GM21786 (cell line): ENCODE results near the gene AP4S1.
A peak's percentile ranks its signal among the peaks of the same experiment; 100 is the strongest.
"Not testable (repeated sequence)": the region's sequence is repeated elsewhere in the genome, so short reads cannot be mapped to it uniquely, and the experiment has no call there.

Experiments
- ATAC-seq: cut with Tn5 transposase; IDR thresholded peaks from one replicate; pipeline ENCODE4 v1.9.1; 2021; ENCODE audit not compliant: unreplicated experiment

The AP4S1 gene

DNA sequence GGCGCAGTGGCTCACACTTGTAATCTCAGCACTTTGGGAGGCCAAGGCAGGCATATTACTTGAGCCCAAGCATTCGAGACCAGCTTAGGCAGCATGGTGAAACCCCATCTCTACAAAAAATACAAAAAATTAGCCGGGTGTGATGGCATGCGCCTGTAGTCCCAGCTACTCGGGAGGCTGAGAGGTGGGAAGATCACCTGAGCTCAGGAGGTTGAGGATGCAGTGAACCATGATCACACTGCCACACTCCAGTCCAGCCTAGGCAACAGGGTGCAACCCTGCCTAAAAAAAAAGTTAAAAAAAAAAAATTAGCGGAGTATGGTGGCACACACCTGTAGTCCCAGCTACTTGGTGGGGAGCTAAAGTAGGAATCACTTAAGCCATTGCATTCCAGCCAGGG lies 21.4 kb upstream of the AP4S1 start:
- ATAC-seq = not testable (repeated sequence)

DNA sequence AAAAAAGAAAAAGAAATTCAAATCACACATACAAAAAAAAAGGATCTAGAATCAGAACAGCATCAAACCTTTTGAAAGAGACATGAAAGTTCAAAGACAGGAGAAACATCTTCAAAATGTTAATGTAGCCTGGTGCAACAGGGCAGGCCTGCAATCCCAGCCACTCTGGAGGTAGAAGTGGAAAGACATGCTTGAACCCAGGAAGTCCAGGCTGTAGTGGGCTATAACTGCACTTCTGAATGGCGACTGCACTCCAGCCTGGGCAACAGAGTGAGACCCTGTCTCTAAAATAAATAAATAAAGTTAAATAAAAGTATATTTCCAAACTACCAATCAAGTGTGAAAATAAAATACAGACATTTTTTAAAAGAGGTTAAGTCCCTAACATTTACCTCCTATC lies 18.7 kb upstream of the AP4S1 start:
- ATAC-seq = no peak

DNA sequence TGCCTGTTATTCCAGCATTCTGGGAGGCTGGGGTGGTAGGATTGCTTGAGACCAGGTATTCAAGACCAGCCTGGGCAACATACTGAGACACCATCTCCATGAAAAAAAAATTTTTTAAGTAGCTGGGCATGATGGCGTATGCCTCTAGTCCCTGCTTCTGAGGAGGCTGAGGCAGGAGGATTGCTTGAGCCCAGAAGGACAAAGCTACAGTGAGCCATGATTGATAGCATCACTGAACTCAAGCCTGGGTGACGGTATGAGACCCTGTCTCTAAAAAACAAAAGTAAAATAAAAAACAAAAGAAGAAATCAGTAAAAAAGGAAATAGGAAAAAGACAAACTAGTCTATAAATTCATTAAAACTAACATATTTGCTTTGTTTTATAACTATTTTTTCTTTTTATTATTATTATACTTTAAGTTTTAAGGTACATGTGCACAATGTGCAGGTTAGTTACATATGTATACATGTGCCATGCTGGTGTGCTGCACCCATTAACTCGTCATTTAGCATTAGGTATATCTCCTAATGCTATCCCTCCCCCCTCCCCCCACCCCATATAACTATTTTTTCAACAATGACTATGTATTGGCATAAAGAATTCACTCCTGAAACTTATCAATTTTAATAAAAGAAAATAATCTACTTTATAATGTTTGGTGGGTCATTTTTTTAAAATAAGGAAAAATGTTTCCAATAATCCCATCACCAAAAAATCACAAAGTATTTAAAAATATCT lies 15.4 kb upstream of the AP4S1 start:
- ATAC-seq = no peak

DNA sequence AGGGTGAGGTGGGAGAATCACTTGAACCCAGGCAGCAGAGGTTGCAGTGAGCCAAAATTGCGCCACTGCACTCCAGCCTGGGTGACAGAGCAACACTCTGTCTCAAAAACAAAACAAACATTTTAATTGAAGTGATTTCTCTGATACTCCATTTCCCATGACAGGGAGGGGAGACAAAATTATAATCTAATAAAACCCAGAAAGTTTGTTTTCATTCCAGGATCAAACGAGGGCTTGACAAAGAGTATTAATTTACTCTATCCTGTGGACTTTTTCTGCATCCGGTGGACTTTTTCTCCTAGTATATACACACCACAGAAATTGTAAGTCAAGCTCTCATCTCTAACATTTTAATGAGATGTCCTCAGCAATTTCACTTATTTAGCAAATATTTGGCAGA lies 14.5 kb upstream of the AP4S1 start:
- ATAC-seq = no peak

DNA sequence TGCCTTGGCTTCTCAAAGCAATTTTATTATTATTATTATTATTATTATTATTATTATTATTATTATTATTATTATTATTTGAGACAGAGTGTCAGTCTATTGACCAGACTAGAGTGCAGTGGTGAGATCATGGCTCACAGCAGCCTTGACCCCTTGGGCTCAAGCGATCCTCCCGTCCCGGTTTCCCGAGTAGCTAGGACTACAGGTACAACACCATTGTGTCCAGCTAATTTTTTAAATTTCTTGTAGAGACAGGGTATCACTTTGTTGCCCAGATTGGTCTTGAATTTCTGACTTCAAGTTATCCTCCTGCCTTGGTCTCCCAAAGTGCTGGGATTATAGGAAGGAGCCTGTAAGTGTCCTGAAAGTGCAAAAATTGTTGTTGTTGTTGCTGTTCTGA lies 11.6 kb upstream of the AP4S1 start:
- no peak for ATAC-seq

DNA sequence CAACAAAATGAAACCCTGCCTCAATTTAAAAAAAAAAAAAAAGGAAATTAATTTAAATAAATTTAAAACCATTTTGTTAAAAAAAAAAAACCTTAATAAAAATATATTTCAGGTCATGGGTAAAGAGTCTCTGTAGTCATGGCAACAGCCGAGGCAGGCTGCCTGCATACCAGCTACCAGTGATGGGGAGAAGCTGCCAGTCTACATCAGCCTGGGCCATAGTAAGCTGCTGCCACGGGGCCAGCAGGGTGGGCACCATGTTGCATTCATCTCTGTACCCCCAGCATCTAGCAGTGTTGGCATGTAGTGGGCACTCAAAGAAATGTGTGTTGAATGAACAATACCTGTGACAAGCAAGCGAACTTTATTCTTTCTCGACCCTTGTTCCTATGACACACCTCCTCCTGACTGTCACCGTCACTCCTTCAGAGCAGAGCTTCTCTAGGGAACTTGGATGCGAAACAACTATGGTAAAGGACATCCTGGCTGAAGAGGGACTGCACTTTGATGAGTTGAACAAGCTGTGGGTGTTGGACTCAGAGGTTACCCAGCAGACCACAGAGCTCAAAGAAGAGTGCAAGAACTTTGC lies 7.3 kb upstream of the AP4S1 start:
- ATAC-seq = no peak

DNA sequence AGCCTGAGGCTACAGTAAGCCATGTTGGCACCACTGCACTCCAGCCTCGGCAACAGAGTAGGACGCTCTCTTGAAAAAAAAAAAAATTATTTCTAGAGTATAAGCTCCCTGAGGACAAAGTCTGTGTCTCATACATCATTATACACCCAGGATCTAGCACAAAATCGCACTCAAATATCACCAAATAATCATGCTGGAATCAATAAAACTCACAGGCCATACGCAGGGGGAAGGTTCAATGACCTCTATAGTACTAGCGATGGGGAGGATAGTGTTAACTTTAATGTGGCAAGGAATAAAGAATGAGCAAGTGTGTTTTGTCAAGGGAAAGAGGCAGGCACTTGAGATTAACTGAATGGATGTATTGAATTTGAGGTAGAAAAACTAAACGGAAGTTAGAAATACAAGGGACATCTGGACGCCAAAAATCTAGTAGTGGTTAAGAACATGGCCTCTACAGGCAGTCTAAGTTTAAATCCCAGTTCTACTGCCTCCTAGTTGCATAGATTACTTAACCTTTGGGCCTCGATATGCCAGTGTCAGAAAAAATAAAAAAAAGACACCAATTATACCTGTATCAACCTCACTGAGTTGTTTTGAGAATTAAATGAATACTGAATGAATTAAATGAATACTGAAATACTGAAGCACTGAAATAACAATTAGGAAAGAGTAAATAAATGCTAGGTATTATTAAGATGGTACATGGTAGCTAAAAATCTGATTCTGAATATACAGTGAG lies 4.4 kb upstream of the AP4S1 start:
- no peak for ATAC-seq

DNA sequence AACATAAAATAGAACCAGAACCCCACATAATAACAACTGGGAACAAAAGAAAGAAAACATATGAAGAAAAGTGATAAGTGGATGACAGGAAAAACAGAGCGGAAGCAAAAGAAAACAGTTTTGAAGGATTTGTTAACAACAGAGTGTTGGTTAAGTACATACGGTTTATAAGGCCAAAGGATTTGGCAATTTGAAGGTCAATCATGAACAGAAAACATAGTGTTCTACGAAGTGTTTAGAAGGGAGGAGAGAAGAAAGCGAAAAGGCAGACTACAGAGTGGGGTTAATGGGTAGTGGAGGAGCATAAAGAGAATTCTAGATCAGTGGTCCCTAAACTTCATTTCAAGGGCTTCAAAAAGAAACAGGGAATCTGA lies 3.9 kb upstream of the AP4S1 start:
- ATAC-seq = no peak

DNA sequence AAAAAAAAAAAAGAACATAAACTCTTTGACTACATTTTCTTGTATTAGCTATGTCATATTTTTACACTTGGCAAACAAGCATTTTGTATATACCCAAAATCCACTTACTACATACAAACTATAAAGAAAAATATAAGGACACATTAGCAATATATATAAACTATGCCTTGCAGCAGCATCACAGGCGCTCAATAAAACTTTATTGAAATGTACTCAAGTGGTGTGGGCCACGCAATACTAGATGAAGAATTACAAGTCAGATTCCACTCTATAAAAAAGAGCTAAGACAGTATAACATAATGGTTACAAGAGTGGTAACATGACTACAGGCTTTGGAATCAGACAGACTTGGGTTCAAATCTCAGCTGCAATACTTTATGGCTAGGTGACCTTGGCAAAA lies 3.1 kb upstream of the AP4S1 start:
- no peak for ATAC-seq

DNA sequence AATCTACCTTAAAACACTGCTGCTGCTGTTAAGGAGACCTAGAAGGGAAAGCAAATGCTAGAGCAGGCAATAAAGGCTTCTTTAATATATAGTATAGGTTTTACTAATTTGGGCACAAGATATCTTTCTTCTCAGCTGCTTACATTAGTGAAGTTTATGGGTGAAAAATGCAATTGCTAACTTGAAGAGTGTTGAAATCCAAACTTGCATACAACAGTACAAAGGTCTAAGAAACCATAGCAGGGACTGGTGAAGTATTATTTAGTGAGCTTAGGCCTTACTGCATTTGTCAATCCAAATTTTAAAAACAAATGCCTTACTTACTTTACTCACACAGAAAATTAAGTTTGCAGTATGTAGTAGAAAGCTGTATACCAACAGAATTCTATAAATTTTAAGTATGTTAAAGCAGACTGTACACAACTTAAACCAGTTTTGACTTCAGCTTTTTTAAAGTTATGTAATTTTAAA lies 1.4 kb upstream of the AP4S1 start:
- ATAC-seq = no peak

DNA sequence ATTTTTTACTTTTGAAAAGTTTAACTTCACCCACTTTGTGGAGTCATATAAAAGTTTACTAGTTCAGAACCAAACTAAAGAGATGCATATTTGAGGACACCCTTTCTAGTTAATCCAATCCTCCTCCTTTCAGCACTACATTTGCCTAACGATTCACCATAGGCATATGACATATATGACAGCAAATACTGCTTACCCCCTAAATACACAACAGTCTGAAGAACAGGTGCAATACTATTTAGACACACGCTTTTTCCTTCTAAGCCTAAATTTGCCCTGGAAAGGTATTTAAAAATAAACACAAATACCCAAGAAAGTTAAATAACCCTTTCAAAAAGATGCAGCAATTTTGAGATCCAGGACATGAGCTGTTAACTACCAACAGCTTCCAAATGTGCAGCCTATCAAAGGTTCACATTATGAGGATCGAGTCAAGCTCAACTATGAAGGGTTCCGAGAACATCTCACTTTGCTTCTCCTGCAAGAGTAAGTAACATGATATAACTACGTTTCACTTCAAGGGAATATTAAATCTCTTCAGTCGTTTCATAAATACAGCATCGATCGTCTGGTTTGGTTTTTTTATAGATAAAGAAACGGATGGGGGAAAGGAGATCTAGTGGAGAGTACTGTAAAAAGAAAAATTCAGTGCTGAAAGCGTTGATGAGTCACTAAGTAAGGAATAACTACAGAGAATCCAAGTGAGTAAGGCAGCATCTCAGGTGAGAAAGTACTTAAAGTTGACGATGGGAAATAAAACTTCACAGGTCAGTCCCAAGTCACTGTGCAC lies 677 bp upstream of the AP4S1 start:
- no peak for ATAC-seq

DNA sequence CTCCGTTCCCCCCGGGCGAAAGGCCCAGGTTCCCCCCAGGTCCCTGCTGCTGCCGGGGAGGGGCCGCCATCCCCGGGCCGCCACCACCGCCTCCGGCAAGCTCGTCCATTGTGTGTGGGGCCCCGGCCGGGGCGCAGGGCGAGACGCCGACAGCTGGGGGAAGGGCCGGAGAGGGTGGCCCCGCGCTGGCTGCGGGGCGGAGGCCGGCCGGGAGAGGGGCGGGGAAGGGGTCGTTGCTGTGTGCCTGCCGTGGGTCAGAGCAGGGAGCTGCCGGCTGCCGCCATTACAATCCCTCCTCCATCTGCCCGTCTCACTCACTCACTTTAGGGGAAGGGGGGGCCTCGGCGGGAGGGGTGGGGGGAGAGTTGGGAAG lies 614 bp downstream of the AP4S1 start, which contains the start of gene STRN3:
STRN3 (minus strand) TSS at position 303 of the 373 bp plus-strand sequence; CDS start at position 109, 194 bp downstream.
- no peak for ATAC-seq

DNA sequence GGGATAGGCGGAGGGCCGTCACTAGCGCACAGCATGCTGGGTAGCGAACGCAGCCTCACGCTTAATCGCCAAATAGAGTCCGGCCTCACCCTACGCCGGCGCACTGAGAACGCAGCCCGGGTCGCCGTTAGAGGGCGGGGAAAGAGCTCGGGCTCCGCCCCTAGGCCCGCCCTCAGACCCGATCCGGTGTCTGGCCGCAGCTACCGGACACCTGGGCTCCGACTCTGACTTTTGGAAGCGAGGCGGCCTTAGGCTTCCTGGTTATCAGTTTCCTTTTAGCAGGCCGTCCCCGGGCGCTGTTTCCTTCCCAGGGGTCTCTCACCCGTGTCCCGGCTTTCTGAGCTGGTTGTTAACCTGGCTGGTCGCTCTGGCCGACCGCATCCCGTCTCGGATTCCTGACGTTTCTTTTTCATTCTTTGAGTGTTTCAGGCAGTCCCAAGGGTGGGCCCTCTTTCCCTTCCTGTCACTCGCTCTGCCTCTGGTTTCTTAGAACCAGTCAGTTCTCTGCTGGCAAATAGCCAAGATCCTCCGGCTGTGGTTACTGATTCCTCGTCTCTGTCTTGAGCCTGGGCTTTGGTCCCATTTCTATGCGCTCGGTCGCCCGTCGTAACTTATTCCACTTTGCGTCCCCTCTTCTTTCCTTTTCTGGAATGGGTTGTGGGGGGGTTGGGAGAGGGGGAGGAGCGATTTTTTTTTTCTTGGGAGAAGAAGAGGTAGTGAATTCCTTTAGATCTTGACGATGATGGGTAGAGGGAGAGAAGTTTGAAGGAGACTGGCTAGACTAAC lies 1.2 kb downstream of the AP4S1 start:
- ATAC-seq = peak; percentile 93

DNA sequence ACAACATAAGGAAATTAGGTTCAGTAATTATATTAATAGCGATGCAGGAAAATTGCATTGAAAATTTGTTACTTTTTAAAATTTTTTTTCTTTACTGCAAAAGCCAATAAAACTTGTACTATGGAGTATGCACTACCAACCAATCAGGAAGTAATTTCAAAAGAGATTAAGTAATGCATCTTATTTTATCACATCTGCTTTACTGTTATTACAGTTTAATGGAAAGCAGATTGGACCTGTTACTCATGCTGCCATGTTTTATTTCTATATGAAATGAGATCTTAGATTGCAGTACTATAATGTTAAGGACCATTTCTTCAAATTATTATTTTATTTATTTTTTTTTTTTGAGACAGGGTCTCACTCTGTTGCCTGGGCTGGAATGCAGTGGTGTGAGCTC lies 2.4 kb downstream of the AP4S1 start:
- no peak for ATAC-seq

DNA sequence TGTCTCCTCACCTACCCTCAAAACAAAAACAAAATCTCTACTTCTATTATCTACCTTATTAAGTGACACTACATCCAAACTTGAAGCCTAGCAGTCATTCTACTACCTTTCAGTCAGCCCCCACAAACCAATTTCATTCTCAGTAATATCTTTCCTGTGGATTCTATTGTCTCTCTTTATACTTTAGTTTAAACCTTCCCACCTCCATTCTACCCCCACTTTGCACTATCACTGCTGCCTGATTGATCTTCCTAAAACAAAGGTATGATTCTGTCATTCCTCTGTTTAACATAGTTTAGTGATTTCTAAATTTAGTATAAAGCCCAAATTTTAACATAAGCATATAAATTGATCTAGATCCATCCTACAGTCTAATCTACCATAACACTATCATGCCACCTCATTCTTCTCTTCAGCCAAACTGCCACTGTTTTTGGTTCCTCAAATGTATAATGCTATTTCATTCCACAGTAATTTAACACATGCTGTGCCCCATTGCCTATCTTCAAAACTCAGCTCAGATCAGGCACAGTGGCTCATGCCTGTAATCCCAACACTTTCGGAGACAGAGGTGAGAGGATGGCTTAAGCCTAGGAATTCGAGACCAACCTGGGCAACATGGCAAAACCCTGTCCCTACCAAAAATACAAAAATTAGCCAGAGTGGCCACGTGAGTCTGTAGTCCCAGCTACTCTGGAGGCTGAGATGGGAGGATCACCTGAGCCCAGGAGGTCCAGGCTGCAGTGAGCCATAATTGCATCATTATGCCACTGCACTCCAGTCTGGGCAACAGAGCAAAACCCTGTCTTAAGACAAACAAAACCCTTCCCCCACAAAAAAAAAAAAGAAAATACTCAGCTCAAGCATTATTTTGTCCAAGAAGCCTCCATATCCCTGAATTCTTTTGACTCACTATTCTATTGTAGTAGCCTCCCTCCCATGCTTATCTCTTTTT lies 3.8 kb downstream of the AP4S1 start:
- ATAC-seq = no peak

DNA sequence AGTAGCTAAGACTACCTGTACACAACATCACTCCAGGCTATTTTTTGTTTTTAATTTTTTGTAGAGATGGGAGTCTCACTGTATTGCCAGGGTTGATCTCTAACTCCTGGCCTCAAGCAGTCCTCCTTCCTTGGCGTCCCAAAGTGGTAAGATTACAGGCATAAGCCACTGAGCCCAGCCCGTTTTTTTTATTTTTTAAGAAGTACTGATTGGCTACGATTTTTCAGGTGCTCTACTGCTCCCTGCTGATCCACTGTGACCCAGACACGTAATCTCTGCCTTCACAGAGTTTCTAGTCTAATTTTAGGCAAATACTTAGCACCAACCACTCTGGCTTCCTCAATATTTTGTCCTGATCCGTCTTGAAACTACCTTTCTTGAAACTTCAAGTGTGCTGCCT lies 5.0 kb downstream of the AP4S1 start:
- no peak for ATAC-seq

DNA sequence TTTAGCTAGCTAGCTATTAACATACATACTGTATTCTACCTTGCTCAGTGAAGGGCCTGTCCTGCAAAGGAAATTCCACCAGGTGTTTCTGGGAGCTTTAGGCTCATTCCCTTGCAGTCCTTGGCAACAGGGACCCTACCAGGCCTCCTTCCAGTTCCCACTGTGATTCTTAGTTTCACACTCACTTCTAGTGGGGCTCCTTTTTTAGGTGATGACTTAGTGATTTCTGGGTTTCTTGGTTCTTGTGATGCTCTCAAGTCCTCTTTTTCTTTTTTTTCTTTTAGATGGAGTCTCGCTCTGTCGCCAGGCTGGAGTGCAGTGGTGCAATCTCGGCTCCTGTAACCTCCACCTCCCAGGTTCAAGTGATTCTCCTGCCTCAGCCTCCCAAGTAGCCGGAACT lies 11.1 kb downstream of the AP4S1 start:
- ATAC-seq = no peak

DNA sequence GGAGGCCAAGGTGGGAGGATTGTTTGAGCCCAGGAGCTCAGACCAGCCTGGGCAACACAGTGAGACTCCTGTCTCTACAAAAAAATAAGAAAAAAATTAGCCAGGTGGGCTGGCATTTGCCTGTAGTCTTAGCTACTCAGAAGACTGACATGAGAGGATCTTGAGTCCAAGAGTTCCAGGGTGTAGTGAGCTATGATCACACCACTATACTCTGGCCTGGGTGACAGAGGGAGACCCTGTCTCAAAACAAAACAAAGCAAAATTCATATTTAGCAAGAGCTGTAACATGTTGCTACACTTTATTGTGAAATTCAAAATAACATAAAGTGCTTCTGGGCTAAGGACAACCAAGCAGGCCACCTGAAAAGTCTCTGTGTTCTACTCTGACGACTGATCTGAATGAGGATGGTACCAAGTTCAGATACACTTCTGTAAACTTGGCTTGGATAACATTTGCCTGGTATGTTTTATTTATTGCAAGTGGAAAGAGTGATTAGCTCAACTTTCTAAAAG lies 12.3 kb downstream of the AP4S1 start:
- no peak for ATAC-seq

DNA sequence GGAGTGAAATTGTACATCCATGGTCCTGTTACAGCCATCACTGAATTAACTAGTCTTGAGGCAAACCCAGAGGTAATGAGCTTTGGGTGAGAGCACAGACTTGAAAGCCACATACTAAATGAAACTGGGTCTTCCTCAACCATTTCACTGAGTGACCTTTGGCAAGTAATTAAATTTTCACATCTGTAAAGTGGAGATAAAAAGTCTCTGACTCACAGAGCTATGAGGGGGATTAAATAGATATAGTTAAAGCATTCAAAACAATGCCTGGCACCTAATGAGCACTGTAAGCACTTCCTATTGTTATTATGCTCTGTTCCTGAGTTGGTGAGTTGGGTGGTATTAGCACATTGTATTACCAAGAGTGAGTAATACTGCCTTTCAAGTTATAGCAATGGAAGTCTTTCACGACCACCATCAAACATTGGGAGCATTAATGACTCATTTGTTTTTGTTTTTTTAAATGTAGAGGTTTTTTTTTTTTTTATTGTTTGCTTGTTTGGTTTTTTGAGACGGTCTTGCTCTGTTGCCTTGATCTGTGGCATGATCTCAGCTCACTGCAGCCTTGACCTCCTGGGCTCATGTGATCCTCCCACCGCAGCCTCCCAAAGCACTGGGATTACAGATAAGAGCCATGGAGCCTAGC lies 13.2 kb downstream of the AP4S1 start:
- ATAC-seq = no peak
